SK-N-SH treated with all-trans-retinoic acid at 6 μM for 48 hours (cell line): ENCODE measurements around the gene CASP7.

Source experiments
- ATAC-seq: fragments of 200-7000 bp; cut with Tn5 transposase; 3 replicates; pipeline ENCODE4 v1.9.1; 2020; ENCODE audit warnings: mild to moderate bottlenecking, moderate library complexity
- ARNTL ChIP-seq: fragments of 450-650 bp; formaldehyde crosslinking; IDR thresholded peaks from 2 replicates; pipeline ENCODE4 v1.5.0; 2020; ENCODE audit warnings: low read depth, mild to moderate bottlenecking, moderate library complexity, borderline replicate concordance
- BACH2 ChIP-seq: fragments of 250-450 bp; sonication (Bioruptor Pico); IDR thresholded peaks from 2 replicates; pipeline ENCODE4 v1.9.0; 2021; ENCODE audit warnings: mild to moderate bottlenecking, borderline replicate concordance
- CSDC2 ChIP-seq: fragments of 250-450 bp; sonication (Bioruptor Pico); IDR thresholded peaks from 2 replicates; pipeline ENCODE4 v1.5.0; 2020; ENCODE audit warnings: mild to moderate bottlenecking, moderate library complexity
- ESRRG ChIP-seq: fragments of 250-450 bp; sonication (Bioruptor Pico); IDR thresholded peaks from 2 replicates; pipeline ENCODE4 v1.6.1; 2021; ENCODE audit warnings: mild to moderate bottlenecking
- GLIS3 ChIP-seq: fragments of 250-450 bp; sonication (Bioruptor Pico); IDR thresholded peaks from 2 replicates; pipeline ENCODE4 v1.5.0; 2020; ENCODE audit warnings: mild to moderate bottlenecking, moderate library complexity
- ISL1 ChIP-seq: fragments of 250-450 bp; sonication (Bioruptor Pico); IDR thresholded peaks from 2 replicates; pipeline ENCODE4 v2.1.2; 2022; ENCODE audit warnings: mild to moderate bottlenecking, moderate library complexity
- OSR1 ChIP-seq: fragments of 250-450 bp; sonication (Bioruptor Pico); IDR thresholded peaks from 2 replicates; pipeline ENCODE4 v1.8.0; 2022; ENCODE audit warnings: moderate library complexity, mild to moderate bottlenecking, inconsistent platforms
- PATZ1 ChIP-seq: fragments of 250-450 bp; sonication (Bioruptor Pico); IDR thresholded peaks from 2 replicates; pipeline ENCODE4 v1.8.0; 2020; ENCODE audit warnings: mild to moderate bottlenecking, moderate library complexity, borderline replicate concordance
- PPARA ChIP-seq: fragments of 250-450 bp; sonication (Bioruptor Pico); IDR thresholded peaks from 2 replicates; pipeline ENCODE4 v1.5.0; 2020; ENCODE audit warnings: mild to moderate bottlenecking, borderline replicate concordance
- RARB ChIP-seq: fragments of 250-450 bp; sonication (Bioruptor Pico); IDR thresholded peaks from 2 replicates; pipeline ENCODE4 v1.8.0; 2021; ENCODE audit warnings: mild to moderate bottlenecking, moderate library complexity
- SNAI2 ChIP-seq: fragments of 250-450 bp; sonication (Bioruptor Pico); IDR thresholded peaks from 2 replicates; pipeline ENCODE4 v1.5.0; 2020; ENCODE audit warnings: mild to moderate bottlenecking, moderate library complexity
- TCF4 ChIP-seq: fragments of 250-450 bp; sonication (Bioruptor Pico); IDR thresholded peaks from 2 replicates; pipeline ENCODE4 v1.8.0; 2021; ENCODE audit warnings: mild to moderate bottlenecking, moderate library complexity, borderline replicate concordance
- TOX ChIP-seq: fragments of 250-450 bp; sonication (Bioruptor Pico); IDR thresholded peaks from 2 replicates; pipeline ENCODE4 v1.8.0; 2021; ENCODE audit warnings: mild to moderate bottlenecking, moderate library complexity, borderline replicate concordance
- TSHZ2 ChIP-seq: fragments of 250-450 bp; sonication (Bioruptor Pico); IDR thresholded peaks from 2 replicates; pipeline ENCODE4 v1.5.0; 2020; ENCODE audit warnings: mild to moderate bottlenecking, moderate library complexity
- ZC3H10 ChIP-seq: fragments of 250-450 bp; sonication (Bioruptor Pico); IDR thresholded peaks from 2 replicates; pipeline ENCODE4 v1.5.1; 2021; ENCODE audit warnings: mild to moderate bottlenecking, moderate library complexity
- ZFP3 ChIP-seq: fragments of 250-450 bp; sonication (Bioruptor Pico); IDR thresholded peaks from 2 replicates; pipeline ENCODE4 v1.5.0; 2020; ENCODE audit warnings: mild to moderate bottlenecking, moderate library complexity
- ZFP30 ChIP-seq: fragments of 450-650 bp; formaldehyde crosslinking; IDR thresholded peaks from 2 replicates; pipeline ENCODE4 v1.5.0; 2022; ENCODE audit warnings: mild to moderate bottlenecking, moderate library complexity
- ZNF565 ChIP-seq: fragments of 450-650 bp; formaldehyde crosslinking; conservative IDR thresholded peaks from 2 replicates; pipeline ENCODE4 v1.5.0; 2020; ENCODE audit warnings: low read depth, mild to moderate bottlenecking, moderate library complexity
- ZNF70 ChIP-seq: fragments of 450-650 bp; formaldehyde crosslinking; IDR thresholded peaks from 2 replicates; pipeline ENCODE4 v1.5.0; 2020; ENCODE audit warnings: mild to moderate bottlenecking, moderate library complexity
- ZNF8 ChIP-seq: fragments of 450-650 bp; formaldehyde crosslinking; IDR thresholded peaks from 2 replicates; pipeline ENCODE4 v1.5.0; 2020; ENCODE audit warnings: mild to moderate bottlenecking, moderate library complexity
- TF ChIP-seq, protein P1 (sequence below): fragments of 250-450 bp; sonication (Bioruptor Pico); IDR thresholded peaks from 2 replicates; pipeline ENCODE4 v1.8.0; 2021; ENCODE audit warnings: low read depth, mild to moderate bottlenecking, moderate library complexity, borderline replicate concordance
- TF ChIP-seq, protein P2 (sequence below): fragments of 250-450 bp; sonication (Bioruptor Pico); IDR thresholded peaks from 2 replicates; pipeline ENCODE4 v1.5.1; 2020; ENCODE audit warnings: low read depth, mild to moderate bottlenecking, moderate library complexity
- TF ChIP-seq, protein P3 (sequence below): fragments of 250-450 bp; sonication (Bioruptor Pico); IDR thresholded peaks from 2 replicates; pipeline ENCODE4 v1.5.1; 2021; ENCODE audit warnings: mild to moderate bottlenecking, moderate library complexity

Gene CASP7

GRCh38 chr10:113751181-113751732 is 71.5 kb downstream of the CASP7 start, which contains the start of gene PLEKHS1:
TSS of gene PLEKHS1 (plus strand) at chr10:113751682. CDS start at chr10:113755278, 3,596 bp downstream.
- no peak for ATAC-seq
- no peak for TF ChIP-seq TOX (CRISPR knock-in tag)
- TF ChIP-seq, all 23 proteins: peak for 0

GRCh38 chr10:113752553-113752952 is 72.8 kb downstream of the CASP7 start:
- TF ChIP-seq ISL1 (CRISPR knock-in tag) (no peak), ZFP3 (no peak), GLIS3 (CRISPR knock-in tag) (no peak), OSR1 (CRISPR knock-in tag) (no peak)
- no peak for ATAC-seq

DNA sequence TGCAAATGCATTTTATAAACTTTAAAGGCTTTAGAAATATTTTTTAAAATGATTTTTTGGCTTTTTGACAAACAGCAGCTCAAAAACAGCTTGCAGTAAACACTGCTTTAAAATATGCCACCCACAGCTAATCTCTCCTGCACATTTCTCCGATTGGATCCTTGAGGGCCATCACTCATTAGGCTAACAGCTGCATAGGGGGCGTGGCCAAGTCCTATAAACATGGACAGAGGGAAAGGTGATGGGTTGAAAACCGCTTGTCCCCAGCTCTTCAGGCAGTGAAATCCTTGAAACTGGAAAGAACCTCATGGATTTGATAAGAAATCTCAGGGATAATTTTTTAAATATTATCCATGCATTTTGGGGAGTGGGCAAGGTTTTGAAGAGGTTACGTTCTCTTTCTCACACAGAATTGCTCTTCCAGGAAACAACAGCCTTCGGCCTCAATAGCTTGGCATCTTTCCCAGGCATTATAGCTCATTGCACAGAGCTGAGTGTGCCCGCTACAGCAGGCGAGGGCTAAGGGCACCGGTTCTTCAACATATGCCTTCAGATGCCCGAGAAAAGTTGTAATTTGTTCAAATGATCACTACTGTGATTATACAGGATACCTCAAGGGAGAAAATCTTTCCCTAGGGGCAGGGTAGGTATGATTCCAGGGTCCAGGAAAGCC is 73.4 kb downstream of the CASP7 start:
- TF ChIP-seq ZNF70 (CRISPR knock-in tag) (no peak), PATZ1 (CRISPR knock-in tag) (no peak), CSDC2 (CRISPR knock-in tag) (no peak), ESRRG (CRISPR knock-in tag) (no peak), TCF4 (CRISPR knock-in tag) (no peak)

DNA sequence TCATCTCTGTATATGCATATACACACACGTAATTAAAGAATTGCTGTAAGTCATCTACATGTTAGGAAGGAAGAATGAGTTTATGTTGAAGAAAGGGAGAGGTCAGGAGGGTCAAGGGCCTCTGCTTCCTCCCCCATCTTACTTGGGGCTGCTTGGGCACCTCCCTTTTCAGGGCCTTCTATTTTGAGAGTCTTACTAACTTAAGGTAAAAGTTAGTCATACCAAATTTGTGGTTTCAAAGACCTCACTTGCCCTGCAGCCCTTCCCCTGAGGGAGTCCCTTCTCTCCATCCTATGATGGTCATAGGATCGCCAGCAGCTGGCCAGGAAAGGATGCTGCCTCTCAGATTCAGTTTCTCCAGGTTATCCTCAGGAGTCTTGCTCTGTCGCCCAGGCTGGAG is 74.4 kb downstream of the CASP7 start:
- no peak for ATAC-seq
- TF ChIP-seq ZC3H10 (CRISPR knock-in tag) (no peak), PPARA (no peak), ZNF8 (CRISPR knock-in tag) (no peak), RARB (CRISPR knock-in tag) (no peak)

More for the DNA sequence above, 73.4 kb downstream of the CASP7 start:
- no peak for ATAC-seq

DNA sequence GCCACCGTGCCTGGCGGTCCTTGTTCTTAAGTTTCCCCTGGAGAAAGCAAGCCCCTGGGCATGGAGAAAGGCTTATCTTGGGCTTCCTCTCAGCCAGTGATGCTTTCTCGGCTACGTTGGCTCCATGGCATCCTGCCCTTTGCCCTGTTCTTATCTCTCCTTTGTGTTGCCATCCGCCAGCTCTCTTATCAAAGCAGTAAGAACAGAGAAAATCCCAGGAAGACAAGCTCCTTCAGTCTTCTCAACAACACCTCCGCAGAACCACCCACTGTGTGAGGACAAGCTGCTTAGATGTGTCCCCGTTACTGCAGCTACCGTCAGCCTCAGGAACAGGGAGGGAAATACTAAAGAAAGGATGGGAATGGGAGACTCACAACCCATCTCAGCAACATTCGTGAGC is 75.1 kb downstream of the CASP7 start:
- no peak for ATAC-seq
- TF ChIP-seq ZNF8 (CRISPR knock-in tag) (no peak), SNAI2 (CRISPR knock-in tag) (no peak), ZFP30 (CRISPR knock-in tag) (no peak), GLIS3 (CRISPR knock-in tag) (no peak), BACH2 (CRISPR knock-in tag) (no peak), ARNTL (CRISPR knock-in tag) (no peak), TCF4 (CRISPR knock-in tag) (no peak), OSR1 (CRISPR knock-in tag) (no peak), TOX (CRISPR knock-in tag) (no peak), ESRRG (CRISPR knock-in tag) (no peak), PPARA (no peak), TSHZ2 (CRISPR knock-in tag) (no peak), PATZ1 (CRISPR knock-in tag) (no peak), ZNF565 (no peak), CSDC2 (CRISPR knock-in tag) (no peak), RARB (CRISPR knock-in tag) (no peak), ZFP3 (no peak)
- TF ChIP-seq, protein P1, sequence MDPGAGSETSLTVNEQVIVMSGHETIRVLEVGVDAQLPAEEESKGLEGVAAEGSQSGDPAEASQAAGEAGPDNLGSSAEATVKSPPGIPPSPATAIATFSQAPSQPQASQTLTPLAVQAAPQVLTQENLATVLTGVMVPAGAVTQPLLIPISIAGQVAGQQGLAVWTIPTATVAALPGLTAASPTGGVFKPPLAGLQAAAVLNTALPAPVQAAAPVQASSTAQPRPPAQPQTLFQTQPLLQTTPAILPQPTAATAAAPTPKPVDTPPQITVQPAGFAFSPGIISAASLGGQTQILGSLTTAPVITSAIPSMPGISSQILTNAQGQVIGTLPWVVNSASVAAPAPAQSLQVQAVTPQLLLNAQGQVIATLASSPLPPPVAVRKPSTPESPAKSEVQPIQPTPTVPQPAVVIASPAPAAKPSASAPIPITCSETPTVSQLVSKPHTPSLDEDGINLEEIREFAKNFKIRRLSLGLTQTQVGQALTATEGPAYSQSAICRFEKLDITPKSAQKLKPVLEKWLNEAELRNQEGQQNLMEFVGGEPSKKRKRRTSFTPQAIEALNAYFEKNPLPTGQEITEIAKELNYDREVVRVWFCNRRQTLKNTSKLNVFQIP (CRISPR knock-in tag), result no peak
- TF ChIP-seq, protein P2, sequence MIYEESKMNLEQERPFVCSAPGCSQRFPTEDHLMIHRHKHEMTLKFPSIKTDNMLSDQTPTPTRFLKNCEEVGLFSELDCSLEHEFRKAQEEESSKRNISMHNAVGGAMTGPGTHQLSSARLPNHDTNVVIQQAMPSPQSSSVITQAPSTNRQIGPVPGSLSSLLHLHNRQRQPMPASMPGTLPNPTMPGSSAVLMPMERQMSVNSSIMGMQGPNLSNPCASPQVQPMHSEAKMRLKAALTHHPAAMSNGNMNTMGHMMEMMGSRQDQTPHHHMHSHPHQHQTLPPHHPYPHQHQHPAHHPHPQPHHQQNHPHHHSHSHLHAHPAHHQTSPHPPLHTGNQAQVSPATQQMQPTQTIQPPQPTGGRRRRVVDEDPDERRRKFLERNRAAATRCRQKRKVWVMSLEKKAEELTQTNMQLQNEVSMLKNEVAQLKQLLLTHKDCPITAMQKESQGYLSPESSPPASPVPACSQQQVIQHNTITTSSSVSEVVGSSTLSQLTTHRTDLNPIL (CRISPR knock-in tag), result no peak
- TF ChIP-seq, protein P3, sequence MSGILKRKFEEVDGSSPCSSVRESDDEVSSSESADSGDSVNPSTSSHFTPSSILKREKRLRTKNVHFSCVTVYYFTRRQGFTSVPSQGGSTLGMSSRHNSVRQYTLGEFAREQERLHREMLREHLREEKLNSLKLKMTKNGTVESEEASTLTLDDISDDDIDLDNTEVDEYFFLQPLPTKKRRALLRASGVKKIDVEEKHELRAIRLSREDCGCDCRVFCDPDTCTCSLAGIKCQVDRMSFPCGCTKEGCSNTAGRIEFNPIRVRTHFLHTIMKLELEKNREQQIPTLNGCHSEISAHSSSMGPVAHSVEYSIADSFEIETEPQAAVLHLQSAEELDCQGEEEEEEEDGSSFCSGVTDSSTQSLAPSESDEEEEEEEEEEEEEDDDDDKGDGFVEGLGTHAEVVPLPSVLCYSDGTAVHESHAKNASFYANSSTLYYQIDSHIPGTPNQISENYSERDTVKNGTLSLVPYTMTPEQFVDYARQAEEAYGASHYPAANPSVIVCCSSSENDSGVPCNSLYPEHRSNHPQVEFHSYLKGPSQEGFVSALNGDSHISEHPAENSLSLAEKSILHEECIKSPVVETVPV (CRISPR knock-in tag), result no peak
- TF ChIP-seq, all 23 proteins: peak for 0
